HCT116 (cell line): ENCODE results near the gene PSMD10. TPM values are rescaled to one million over a fixed set of nuclear protein-coding genes. Genes with fewer than 3 reads are reported as not detected.

ENCODE experiments used
- ATAC-seq: fragments of 200-7000 bp; cut with Tn5 transposase; 2 replicates; pipeline ENCODE4 v1.9.1; 2020; ENCODE audit warnings: mild to moderate bottlenecking, moderate library complexity
- BruUV-seq: library from RNA; stranded (reverse); fragments of 400-500 nt; replicated peaks from 2 replicates; lab custom pipeline; 2021; lab: Mats Ljungman, UMichigan
- CTCF ChIA-PET: fragments of 300-600 bp; sonication (Branson Sonifier 250); formaldehyde crosslinking; loops from one replicate; lab custom pipeline; 2021; ENCODE audit warnings: antibody characterized with exemption; lab: Charles Lee
- POLR2A ChIA-PET: fragments of 300-600, 350-600 bp; sonication (Branson Sonifier 250); formaldehyde crosslinking; loops from one replicate; lab custom pipeline; 2021; ENCODE audit warnings: antibody characterized with exemption; lab: Charles Lee
- RAD21 ChIA-PET, 2 experiments: fragments of 300-600 bp; sonication (Branson Sonifier 250); formaldehyde crosslinking; loops; one replicate each; lab custom pipeline; 2023; ENCODE audit warnings: low total read pairs in 2 of 2; ENCODE audit not compliant: uncharacterized antibody in 2 of 2, unreplicated experiment in 2 of 2, low non-redundant PET in 1 of 2; lab: Charles Lee
- DNase-seq: peaks from one replicate; pipeline ENCODE4 v3.0.0-alpha.2; 2010; ENCODE audit warnings: low read depth, low spot score
- H2AFZ ChIP-seq: fragments of 200-600 bp; shearing (Covaris generic), sonication (generic); 2 replicates; pipeline ENCODE4 v1.6.1; 2017; ENCODE audit warnings: low read depth, mixed run types, mixed read lengths, antibody characterized with exemption, low read length; ENCODE audit not compliant: poor library complexity, severe bottlenecking
- H3K27ac ChIP-seq: 2 replicates; pipeline ENCODE4 v1.5.1; 2012; ENCODE audit warnings: low read depth, low read length
- H3K27me3 ChIP-seq: fragments of 200-600 bp; sonication (generic); 2 replicates; pipeline ENCODE4 v1.6.1; 2016; ENCODE audit warnings: mixed run types, low read length, mixed read lengths; ENCODE audit not compliant: insufficient read depth
- H3K36me3 ChIP-seq, 2 experiments: fragments of 200-500 bp in 1 of 2; fragments of 200-600 bp in 1 of 2; sonication (Bioruptor generic) in 1 of 2; sonication (generic) in 1 of 2; 2 replicates each; pipeline versions ENCODE4 v1.5.1 to v1.6.1; 2014 to 2016; ENCODE audit warnings: low read length in 2 of 2, inconsistent platforms in 1 of 2, mixed read lengths in 1 of 2, mixed run types in 1 of 2; ENCODE audit not compliant: insufficient read depth in 2 of 2, control insufficient read depth in 1 of 2
- H3K4me1 ChIP-seq, 2 experiments: fragments of 200-600 bp in 1 of 2; sonication (generic) in 1 of 2; 2 replicates each; pipeline versions ENCODE4 v1.5.1 to v1.6.1; 2012 to 2017; ENCODE audit warnings: low read length in 2 of 2, inconsistent platforms in 1 of 2, mild to moderate bottlenecking in 1 of 2, mixed read lengths in 1 of 2, mixed run types in 1 of 2, moderate library complexity in 1 of 2; ENCODE audit not compliant: insufficient read depth in 2 of 2, control insufficient read depth in 1 of 2
- H3K4me2 ChIP-seq: fragments of 200-600 bp; sonication (generic); 2 replicates; pipeline ENCODE4 v1.6.1; 2017; ENCODE audit warnings: mixed run types, low read length, mixed read lengths
- H3K4me3 ChIP-seq, 2 experiments: fragments of 200-600 bp in 1 of 2; sonication (generic) in 1 of 2; replicated peaks in 1 of 2; 2 replicates each; pipeline ENCODE4 v1.5.1; 2011 to 2016; ENCODE audit warnings: low read length in 2 of 2, control low read depth in 1 of 2, low read depth in 1 of 2, mild to moderate bottlenecking in 1 of 2, mixed read lengths in 1 of 2, mixed run types in 1 of 2
- H3K79me2 ChIP-seq: fragments of 200-600 bp; sonication (generic); 2 replicates; pipeline ENCODE4 v1.6.1; 2017; ENCODE audit warnings: mild to moderate bottlenecking, mixed run types, low read length, moderate library complexity, mixed read lengths; ENCODE audit not compliant: insufficient read depth
- H3K9ac ChIP-seq: fragments of 200-600 bp; sonication (generic); 2 replicates; pipeline ENCODE4 v1.6.1; 2016; ENCODE audit warnings: low read length, mixed read lengths
- H3K9me2 ChIP-seq: fragments of 200-600 bp; sonication (generic), shearing (Covaris generic); 2 replicates; pipeline ENCODE4 v1.6.1; 2017; ENCODE audit warnings: mixed run types, mild to moderate bottlenecking, moderate library complexity; ENCODE audit not compliant: insufficient read depth
- H3K9me3 ChIP-seq, 2 experiments: fragments of 200-500 bp in 1 of 2; fragments of 200-600 bp in 1 of 2; sonication (Bioruptor generic) in 1 of 2; sonication (generic) in 1 of 2; 2 replicates each; pipeline ENCODE4 v1.6.1; 2014 to 2017; ENCODE audit warnings: low read length in 2 of 2, mixed read lengths in 2 of 2, inconsistent platforms in 1 of 2, low read depth in 1 of 2, mild to moderate bottlenecking in 1 of 2, mixed run types in 1 of 2, moderate library complexity in 1 of 2; ENCODE audit not compliant: control insufficient read depth in 1 of 2, insufficient read depth in 1 of 2
- H4K20me1 ChIP-seq: fragments of 200-600 bp; sonication (generic), shearing (Covaris generic); 2 replicates; pipeline ENCODE4 v1.6.1; 2017; ENCODE audit warnings: mixed run types, mild to moderate bottlenecking, moderate library complexity; ENCODE audit not compliant: insufficient read depth
- ELF1 ChIP-seq: IDR thresholded peaks from 2 replicates; pipeline ENCODE4 v1.6.1; 2012; ENCODE audit warnings: low read depth, borderline replicate concordance
- EZH2phosphoT487 ChIP-seq: fragments of 200-600 bp; IDR thresholded peaks from 2 replicates; pipeline ENCODE4 v1.6.1; 2018; ENCODE audit warnings: antibody characterized with exemption, borderline replicate concordance
- FOSL1 ChIP-seq: IDR thresholded peaks from 2 replicates; pipeline ENCODE4 v1.6.1; 2012; ENCODE audit warnings: low read depth
- JUND ChIP-seq: IDR thresholded peaks from 2 replicates; pipeline ENCODE4 v1.6.1; 2012
- POLR2AphosphoS5 ChIP-seq: IDR thresholded peaks from 2 replicates; pipeline ENCODE4 v1.6.1; 2011; ENCODE audit warnings: mild to moderate bottlenecking, low read depth, low read length, moderate library complexity
- RAD21 ChIP-seq: IDR thresholded peaks from 2 replicates; pipeline ENCODE4 v1.6.1; 2012; ENCODE audit warnings: low read depth, mild to moderate bottlenecking
- SIN3A ChIP-seq: IDR thresholded peaks from 2 replicates; pipeline ENCODE4 v1.6.1; 2012; ENCODE audit warnings: low read depth
- SP1 ChIP-seq: IDR thresholded peaks from 2 replicates; pipeline ENCODE4 v1.6.1; 2012; ENCODE audit warnings: low read depth
- YY1 ChIP-seq: IDR thresholded peaks from 2 replicates; pipeline ENCODE4 v1.6.1; 2011; ENCODE audit warnings: low read length, low read depth, moderate library complexity, mild to moderate bottlenecking; ENCODE audit not compliant: insufficient replicate concordance; ENCODE audit errors: extremely low read depth
- ZBTB33 ChIP-seq: IDR thresholded peaks from 2 replicates; pipeline ENCODE4 v1.6.1; 2011; ENCODE audit warnings: mild to moderate bottlenecking, low read length, moderate library complexity; ENCODE audit not compliant: insufficient replicate concordance; ENCODE audit errors: extremely low read depth
- ZFX ChIP-seq: fragments of 450-650 bp; IDR thresholded peaks from 2 replicates; pipeline ENCODE4 v1.6.1; 2017
- ZNF274 ChIP-seq: fragments of 200-500 bp; sonication (Bioruptor generic); IDR thresholded peaks from 2 replicates; pipeline ENCODE4 v1.6.1; 2014; ENCODE audit warnings: mild to moderate bottlenecking, low read depth, low read length, inconsistent platforms
- intact Hi-C: fragments of 100-400 bp; cut with micrococcal nuclease; formaldehyde crosslinking; loops from 2 replicates; pipeline ENCODE4 v1.10.0; 2022
- total RNA-seq: library from RNA; stranded (reverse); gene quantifications from one replicate; pipeline ENCODE4 v1.2.1, GENCODE V29; 2021; ENCODE audit not compliant: unreplicated experiment

Gene PSMD10
- total RNA-seq, 1 experiment from 2014 or later = 55.5 TPM

GRCh38 chrX:108134724-108135123, 43.4 kb upstream of the PSMD10 start (continued):
- no peak for TF ChIP-seq YY1
- no peak for TF ChIP-seq ELF1
- TF ChIP-seq ZFX = no peak
- TF ChIP-seq SP1 = no peak
- TF ChIP-seq SIN3A = no peak
- TF ChIP-seq JUND = no peak
- peak; percentile 31 for TF ChIP-seq RAD21
- no peak for TF ChIP-seq ZBTB33
- TF ChIP-seq EZH2phosphoT487 = no peak
- TF ChIP-seq ZNF274 = no peak
- TF ChIP-seq POLR2AphosphoS5 = no peak

DNA sequence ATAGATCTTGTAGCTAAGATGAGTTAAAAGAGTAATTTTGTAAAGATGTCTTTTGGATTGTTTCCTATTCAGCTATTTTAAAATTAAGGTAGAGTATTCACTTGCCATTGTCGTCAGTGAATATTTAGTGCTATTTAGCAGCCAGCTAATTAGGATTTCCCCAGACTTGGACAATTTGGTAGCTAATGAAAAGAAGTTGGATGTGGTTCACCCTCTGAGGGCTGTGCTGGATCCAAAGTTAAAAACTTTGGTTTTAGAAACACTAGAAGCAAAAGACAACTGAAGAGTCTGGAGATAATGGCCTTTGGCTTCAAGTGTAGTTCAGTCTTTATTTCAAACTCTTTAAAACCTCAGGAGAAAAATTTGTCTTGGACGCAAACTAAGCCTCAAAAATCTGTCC, 41.5 kb upstream of the PSMD10 start:
- Histone ChIP-seq H3K9ac (no peak overlapping the region), H3K27me3 (no peaks in the 10 kb centered on the region), H3K4me3 (no peak overlapping the region), H3K9me3 (no peaks in the 10 kb centered on the region), H3K27ac (no peak overlapping the region), H2AFZ (no peak overlapping the region), H3K79me2 (no peaks in the 10 kb centered on the region), H4K20me1 (no peaks in the 10 kb centered on the region), H3K4me2 (no peak overlapping the region), H3K4me1 (peaks cover 0 to 7% of the 10 kb centered on the region in 2 experiments; a peak in 2 of 4 replicates), H3K36me3 (no peaks in the 10 kb centered on the region), H3K9me2 (no peaks in the 10 kb centered on the region)
- intact Hi-C loops = no loop called here
- ChIA-PET CTCF (interaction anchor here (1.9 kb wide), 1 partner anchor 33 kb away, joined by 4 read pairs; no protein-coding TSS in a partner anchor), POLR2A (no interaction called here), RAD21 (no interaction called here)
- TF ChIP-seq FOSL1 = no peak
- no peak for ATAC-seq
- BruUV-seq = no TSS peak
- no peak for DNase-seq
